ENCODE data around the gene PREB. TPM values are rescaled to one million over a fixed set of nuclear protein-coding genes. Genes with fewer than 3 reads are reported as not detected.

The PREB gene
- total and polyA plus RNA-seq, 2 of the 13 experiments (the other 11 are each of a cell fraction or from before 2014, with no cell fraction given): 112 to 192 TPM

DNA sequence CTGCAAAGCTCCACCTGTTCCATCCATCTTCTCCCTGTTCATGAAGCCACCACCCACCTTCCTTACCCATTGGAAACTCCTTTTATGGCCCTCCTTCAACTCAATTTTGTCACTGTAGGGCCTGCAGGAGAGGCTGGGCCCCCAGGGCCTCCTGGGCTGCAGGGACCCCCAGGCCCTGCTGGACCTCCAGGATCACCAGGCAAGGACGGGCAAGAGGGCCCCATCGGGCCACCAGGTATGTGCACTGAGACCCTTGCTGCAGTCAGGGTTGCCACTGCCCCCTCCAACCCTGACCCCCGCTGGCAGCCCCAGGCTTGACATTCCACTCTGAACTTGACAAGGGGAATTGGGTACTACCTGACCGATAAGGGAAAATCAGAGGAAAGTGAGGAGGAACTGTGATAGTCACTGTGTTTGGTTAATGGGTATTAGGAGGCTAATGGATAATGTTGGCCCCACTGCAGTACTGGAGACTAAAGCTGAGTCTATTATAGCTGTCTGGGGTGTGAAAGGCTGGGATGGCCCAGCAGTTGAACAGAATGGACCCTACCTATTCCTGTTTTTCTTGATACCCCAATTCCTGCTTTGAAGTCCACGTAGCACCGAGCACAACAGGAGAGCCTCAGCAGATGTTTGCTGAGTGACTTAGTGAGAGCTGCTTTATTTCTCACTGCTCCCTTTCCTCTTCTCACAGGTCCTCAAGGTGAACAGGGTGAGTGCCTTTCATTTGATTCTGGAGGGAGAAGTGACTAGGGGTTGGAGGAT, 50.0 kb downstream of the PREB start (continued):
- TF ChIP-seq MED1 (CRISPR knock-in tag; IDR thresholded peaks at IDR 0.05): no peak
- TF ChIP-seq, protein P1, sequence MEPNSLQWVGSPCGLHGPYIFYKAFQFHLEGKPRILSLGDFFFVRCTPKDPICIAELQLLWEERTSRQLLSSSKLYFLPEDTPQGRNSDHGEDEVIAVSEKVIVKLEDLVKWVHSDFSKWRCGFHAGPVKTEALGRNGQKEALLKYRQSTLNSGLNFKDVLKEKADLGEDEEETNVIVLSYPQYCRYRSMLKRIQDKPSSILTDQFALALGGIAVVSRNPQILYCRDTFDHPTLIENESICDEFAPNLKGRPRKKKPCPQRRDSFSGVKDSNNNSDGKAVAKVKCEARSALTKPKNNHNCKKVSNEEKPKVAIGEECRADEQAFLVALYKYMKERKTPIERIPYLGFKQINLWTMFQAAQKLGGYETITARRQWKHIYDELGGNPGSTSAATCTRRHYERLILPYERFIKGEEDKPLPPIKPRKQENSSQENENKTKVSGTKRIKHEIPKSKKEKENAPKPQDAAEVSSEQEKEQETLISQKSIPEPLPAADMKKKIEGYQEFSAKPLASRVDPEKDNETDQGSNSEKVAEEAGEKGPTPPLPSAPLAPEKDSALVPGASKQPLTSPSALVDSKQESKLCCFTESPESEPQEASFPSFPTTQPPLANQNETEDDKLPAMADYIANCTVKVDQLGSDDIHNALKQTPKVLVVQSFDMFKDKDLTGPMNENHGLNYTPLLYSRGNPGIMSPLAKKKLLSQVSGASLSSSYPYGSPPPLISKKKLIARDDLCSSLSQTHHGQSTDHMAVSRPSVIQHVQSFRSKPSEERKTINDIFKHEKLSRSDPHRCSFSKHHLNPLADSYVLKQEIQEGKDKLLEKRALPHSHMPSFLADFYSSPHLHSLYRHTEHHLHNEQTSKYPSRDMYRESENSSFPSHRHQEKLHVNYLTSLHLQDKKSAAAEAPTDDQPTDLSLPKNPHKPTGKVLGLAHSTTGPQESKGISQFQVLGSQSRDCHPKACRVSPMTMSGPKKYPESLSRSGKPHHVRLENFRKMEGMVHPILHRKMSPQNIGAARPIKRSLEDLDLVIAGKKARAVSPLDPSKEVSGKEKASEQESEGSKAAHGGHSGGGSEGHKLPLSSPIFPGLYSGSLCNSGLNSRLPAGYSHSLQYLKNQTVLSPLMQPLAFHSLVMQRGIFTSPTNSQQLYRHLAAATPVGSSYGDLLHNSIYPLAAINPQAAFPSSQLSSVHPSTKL (CRISPR knock-in tag; IDR thresholded peaks at IDR 0.05): no peak
- no peak for TF ChIP-seq ZNF878 (CRISPR knock-in tag; IDR thresholded peaks at IDR 0.05)
- TF ChIP-seq FOXA3 (CRISPR knock-in tag; IDR thresholded peaks at IDR 0.05): no peak
- no peak for TF ChIP-seq ZNF230 (CRISPR knock-in tag; IDR thresholded peaks at IDR 0.05)

DNA sequence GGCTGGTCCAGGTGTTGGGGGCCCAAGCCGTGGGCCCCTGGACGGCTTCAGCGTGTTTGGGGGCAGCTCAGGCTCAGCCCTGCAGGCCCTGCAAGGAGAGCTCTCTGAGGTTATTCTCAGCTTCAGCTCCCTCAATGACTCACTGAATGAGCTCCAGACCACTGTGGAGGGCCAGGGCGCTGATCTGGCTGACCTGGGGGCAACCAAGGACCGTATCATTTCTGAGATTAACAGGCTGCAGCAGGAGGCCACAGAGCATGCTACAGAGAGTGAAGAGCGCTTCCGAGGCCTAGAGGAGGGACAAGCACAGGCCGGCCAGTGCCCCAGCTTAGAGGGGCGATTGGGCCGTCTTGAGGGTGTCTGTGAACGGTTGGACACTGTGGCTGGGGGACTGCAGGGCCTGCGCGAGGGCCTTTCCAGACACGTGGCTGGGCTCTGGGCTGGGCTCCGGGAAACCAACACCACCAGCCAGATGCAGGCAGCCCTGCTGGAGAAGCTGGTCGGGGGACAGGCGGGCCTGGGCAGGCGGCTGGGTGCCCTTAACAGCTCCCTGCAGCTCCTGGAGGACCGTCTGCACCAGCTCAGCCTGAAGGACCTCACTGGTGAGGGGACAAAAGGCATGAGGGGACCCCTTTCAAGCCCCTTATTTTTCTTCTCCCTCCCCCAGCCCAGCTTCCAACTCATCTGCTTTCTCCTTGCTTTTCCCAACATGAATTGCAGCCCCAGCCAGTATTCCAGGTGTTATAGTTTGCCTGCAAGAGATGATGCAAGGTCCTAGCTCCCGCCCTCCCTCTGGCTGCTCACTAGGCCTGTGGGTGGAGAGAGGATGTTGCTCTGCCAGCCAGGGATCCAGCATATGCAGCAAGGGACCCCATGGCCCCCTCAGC, 50.8 kb downstream of the PREB start:
- intact Hi-C loops (cut with micrococcal nuclease; ENCODE audit: unreplicated experiment): loop anchor here (10.0 kb wide), 1 partner anchor 49 kb away; the partner anchor contains the start of gene TMEM214
- TF ChIP-seq NR2F6 (IDR thresholded peaks at IDR 0.05) (no peak), NR2F6 (CRISPR knock-in tag; IDR thresholded peaks at IDR 0.05) (0 out of 2 replicates have a peak, but pooled peaks have one; percentile 4), ZNF563 (CRISPR knock-in tag; IDR thresholded peaks at IDR 0.05) (no peak), GABPA (IDR thresholded peaks at IDR 0.05; ENCODE audit: low read depth, low read length) (no peak), GABPA (CRISPR knock-in tag; IDR thresholded peaks at IDR 0.05; ENCODE audit: low read depth) (no peak), GABPB1 (CRISPR knock-in tag; IDR thresholded peaks at IDR 0.05) (peak; percentile 30; the same call in 1 of the 2 replicates), CC2D1A (CRISPR knock-in tag; IDR thresholded peaks at IDR 0.05) (0 out of 2 replicates have a peak, but pooled peaks have one; percentile 53), ZFY (CRISPR knock-in tag; IDR thresholded peaks at IDR 0.05) (peak; percentile 54; the same call in 1 of the 2 replicates), HMG20A (CRISPR knock-in tag; IDR thresholded peaks at IDR 0.05; ENCODE audit: borderline replicate concordance) (no peak)
- TF ChIP-seq, protein P2, sequence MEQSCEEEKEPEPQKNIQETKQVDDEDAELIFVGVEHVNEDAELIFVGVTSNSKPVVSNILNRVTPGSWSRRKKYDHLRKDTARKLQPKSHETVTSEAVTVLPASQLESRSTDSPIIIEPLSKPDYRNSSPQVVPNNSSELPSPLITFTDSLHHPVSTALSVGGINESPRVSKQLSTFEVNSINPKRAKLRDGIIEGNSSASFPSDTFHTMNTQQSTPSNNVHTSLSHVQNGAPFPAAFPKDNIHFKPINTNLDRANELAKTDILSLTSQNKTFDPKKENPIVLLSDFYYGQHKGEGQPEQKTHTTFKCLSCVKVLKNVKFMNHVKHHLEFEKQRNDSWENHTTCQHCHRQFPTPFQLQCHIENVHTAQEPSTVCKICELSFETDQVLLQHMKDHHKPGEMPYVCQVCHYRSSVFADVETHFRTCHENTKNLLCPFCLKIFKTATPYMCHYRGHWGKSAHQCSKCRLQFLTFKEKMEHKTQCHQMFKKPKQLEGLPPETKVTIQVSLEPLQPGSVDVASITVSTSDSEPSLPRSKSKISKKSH (CRISPR knock-in tag; IDR thresholded peaks at IDR 0.05; ENCODE audit: borderline replicate concordance): peak; percentile 14; the same call in 1 of the 2 replicates

More for the DNA sequence above, 50.8 kb downstream of the PREB start:
- 80% methylated on average over 10 of the region's 20 CpGs for WGBS (ENCODE audit: low lambda C conversion rate)
- in situ Hi-C loops (cut with HindIII; ENCODE audit: extremely low pct_ligation_motif_present, low pct_unique_long_range_greater_than_20kb): no loop called here
- Histone ChIP-seq H3K79me2 (ENCODE audit: insufficient read depth, low read length) (peaks cover 20% of the 10 kb centered on the region), H2AFZ (ENCODE audit: low read length) (no peak overlapping the region), H4K20me1 (ENCODE audit: insufficient read depth, low read length) (no peaks in the 10 kb centered on the region), H3K9me3 (ENCODE audit: low read length) (no peaks in the 10 kb centered on the region), H3K4me2 (ENCODE audit: low read depth, low read length) (peak overlapping the region; percentile 52), H3K9ac (ENCODE audit: insufficient read depth, low read depth, low read length) (peak overlapping the region; percentile 51), H3K36me3 (replicated peaks in 1 of 2; ENCODE audit: control insufficient read depth in 1 of 2, insufficient read depth in 2 of 2, low read length in 2 of 2) (no peaks in the 10 kb centered on the region; a peak in 1 of 5 replicates), H3K4me1 (ENCODE audit: insufficient read depth, low read length) (peaks cover 76% of the 10 kb centered on the region), H3K27me3 (ENCODE audit: control insufficient read depth in 1 of 2, insufficient read depth in 2 of 2, low read length in 2 of 2) (no peaks in the 10 kb centered on the region), H3K4me3 (replicated peaks in 1 of 3; ENCODE audit: insufficient read depth in 1 of 3, low read depth in 2 of 3, low read length in 3 of 3) (peak overlapping the region in 1 of 3 experiments; percentile 15; a peak in 1 of 6 replicates), H3K27ac (ENCODE audit: extremely low read length, insufficient read depth, low read length) (peak overlapping the region; percentile 16)
- ATAC-seq (no peak), DNase-seq (ENCODE audit: low spot score) (peak; percentile 51), FAIRE-seq (peak; percentile 39)
- ChIA-PET CTCF (ENCODE audit: low intra/inter-chr PET ratio, low total read pairs) (no interaction called here), POLR2A (interaction anchor here (0.9 to 9.2 kb wide), 11 partner anchors 9 to 128 kb away, joined by 3 to 106 read pairs (median 5); partner anchors contain the start of genes AGBL5, ATRAID, OST4 and PREB)
- no TSS peak for BruUV-seq (replicated peaks)

All from HepG2 (cell line).